ENCODE results near the gene IVD. TPM values are rescaled to one million over a fixed set of nuclear protein-coding genes. Genes with fewer than 3 reads are reported as not detected.

Gene IVD
- polyA plus RNA-seq, 1 donor (not counting 4 experiments of a cell fraction or from before 2014, with no cell fraction given) = 13.0 TPM

GRCh38 chr15:40361640-40362039 lies 44.0 kb upstream of the IVD start:
- H3K27me3 ChIP-seq (ENCODE audit: control insufficient read depth, extremely low read depth, insufficient read depth, low read length) = no peaks in the 10 kb centered on the region
- FAIRE-seq (no peak), DNase-seq (ENCODE audit: low read depth, low spot score) (no peak)
- no peak overlapping the region for H3K4me3 ChIP-seq (ENCODE audit: control insufficient read depth in 2 of 3, extremely low read depth in 1 of 3, insufficient read depth in 2 of 3, low read depth in 1 of 3, low read length in 3 of 3)
- H3K9me1 ChIP-seq (ENCODE audit: control insufficient read depth, extremely low read depth, insufficient read depth, low read length) = no peaks in the 10 kb centered on the region
- H3K79me2 ChIP-seq (ENCODE audit: control insufficient read depth, insufficient read depth, low read length) = no peaks in the 10 kb centered on the region
- no peaks in the 10 kb centered on the region for H3K9me3 ChIP-seq (ENCODE audit: control insufficient read depth, low read depth, low read length)
- dilution Hi-C loops (cut with MboI; ENCODE audit: extremely low pct_ligation_motif_present, low sequenced_read_pairs) = no loop called here
- no peaks in the 10 kb centered on the region for H3K36me3 ChIP-seq (ENCODE audit: control insufficient read depth in 2 of 2, extremely low read depth in 1 of 2, insufficient read depth in 2 of 2, low read length in 2 of 2)
- peaks cover 40% of the 10 kb centered on the region for H3K4me1 ChIP-seq (ENCODE audit: control insufficient read depth, extremely low read depth, insufficient read depth, low read length)
- no peaks in the 10 kb centered on the region for H4K20me1 ChIP-seq (ENCODE audit: control insufficient read depth, extremely low read depth, insufficient read depth, low read length)
- no peak overlapping the region for H2AFZ ChIP-seq (ENCODE audit: control insufficient read depth, low read length)
- no peak overlapping the region for H3K9ac ChIP-seq (ENCODE audit: control insufficient read depth, extremely low read depth, insufficient read depth, low read length)
- H3K27ac ChIP-seq (ENCODE audit: control insufficient read depth, insufficient read depth, low read length) = no peak overlapping the region
- TF ChIP-seq CTCF (optimal IDR thresholded peaks at IDR 0.05 in 1 of 3, IDR thresholded peaks at IDR 0.05 in 1 of 3, conservative IDR thresholded peaks at IDR 0.05 in 1 of 3; ENCODE audit: extremely low read depth in 1 of 3, insufficient read depth in 2 of 3, low read length in 3 of 3) (no peak), EZH2 (IDR thresholded peaks at IDR 0.05; ENCODE audit: low read length) (no peak)
- no peak overlapping the region for H3K4me2 ChIP-seq (ENCODE audit: control insufficient read depth, extremely low read depth, insufficient read depth, low read depth, low read length)

GRCh38 chr15:40363611-40364010 lies 42.0 kb upstream of the IVD start:
- no peaks in the 10 kb centered on the region for H3K79me2 ChIP-seq (ENCODE audit: control insufficient read depth, insufficient read depth, low read length)
- dilution Hi-C loops (cut with MboI; ENCODE audit: extremely low pct_ligation_motif_present, low sequenced_read_pairs) = no loop called here

More at GRCh38 chr15:40363611-40364010, 42.0 kb upstream of the IVD start:
- TF ChIP-seq CTCF (optimal IDR thresholded peaks at IDR 0.05 in 1 of 3, IDR thresholded peaks at IDR 0.05 in 1 of 3, conservative IDR thresholded peaks at IDR 0.05 in 1 of 3; ENCODE audit: extremely low read depth in 1 of 3, insufficient read depth in 2 of 3, low read length in 3 of 3) = no peak
- no peak for TF ChIP-seq EZH2 (IDR thresholded peaks at IDR 0.05; ENCODE audit: low read length)
- no peak overlapping the region for H2AFZ ChIP-seq (ENCODE audit: control insufficient read depth, low read length)
- FAIRE-seq (no peak), DNase-seq (ENCODE audit: low read depth, low spot score) (no peak)
- no peak overlapping the region for H3K27ac ChIP-seq (ENCODE audit: control insufficient read depth, insufficient read depth, low read length)
- H4K20me1 ChIP-seq (ENCODE audit: control insufficient read depth, extremely low read depth, insufficient read depth, low read length) = no peaks in the 10 kb centered on the region
- no peaks in the 10 kb centered on the region for H3K36me3 ChIP-seq (ENCODE audit: control insufficient read depth in 2 of 2, extremely low read depth in 1 of 2, insufficient read depth in 2 of 2, low read length in 2 of 2)
- H3K4me3 ChIP-seq (ENCODE audit: control insufficient read depth in 2 of 3, extremely low read depth in 1 of 3, insufficient read depth in 2 of 3, low read depth in 1 of 3, low read length in 3 of 3) = no peak overlapping the region
- H3K4me2 ChIP-seq (ENCODE audit: control insufficient read depth, extremely low read depth, insufficient read depth, low read depth, low read length) = no peak overlapping the region
- H3K4me1 ChIP-seq (ENCODE audit: control insufficient read depth, extremely low read depth, insufficient read depth, low read length) = peaks cover 35% of the 10 kb centered on the region
- no peak overlapping the region for H3K9ac ChIP-seq (ENCODE audit: control insufficient read depth, extremely low read depth, insufficient read depth, low read length)
- H3K9me3 ChIP-seq (ENCODE audit: control insufficient read depth, low read depth, low read length) = no peaks in the 10 kb centered on the region
- no peaks in the 10 kb centered on the region for H3K27me3 ChIP-seq (ENCODE audit: control insufficient read depth, extremely low read depth, insufficient read depth, low read length)
- H3K9me1 ChIP-seq (ENCODE audit: control insufficient read depth, extremely low read depth, insufficient read depth, low read length) = no peaks in the 10 kb centered on the region

All from keratinocyte (primary cell).